Measurements from ENCODE around the gene FBXL12.

Gene FBXL12

DNA sequence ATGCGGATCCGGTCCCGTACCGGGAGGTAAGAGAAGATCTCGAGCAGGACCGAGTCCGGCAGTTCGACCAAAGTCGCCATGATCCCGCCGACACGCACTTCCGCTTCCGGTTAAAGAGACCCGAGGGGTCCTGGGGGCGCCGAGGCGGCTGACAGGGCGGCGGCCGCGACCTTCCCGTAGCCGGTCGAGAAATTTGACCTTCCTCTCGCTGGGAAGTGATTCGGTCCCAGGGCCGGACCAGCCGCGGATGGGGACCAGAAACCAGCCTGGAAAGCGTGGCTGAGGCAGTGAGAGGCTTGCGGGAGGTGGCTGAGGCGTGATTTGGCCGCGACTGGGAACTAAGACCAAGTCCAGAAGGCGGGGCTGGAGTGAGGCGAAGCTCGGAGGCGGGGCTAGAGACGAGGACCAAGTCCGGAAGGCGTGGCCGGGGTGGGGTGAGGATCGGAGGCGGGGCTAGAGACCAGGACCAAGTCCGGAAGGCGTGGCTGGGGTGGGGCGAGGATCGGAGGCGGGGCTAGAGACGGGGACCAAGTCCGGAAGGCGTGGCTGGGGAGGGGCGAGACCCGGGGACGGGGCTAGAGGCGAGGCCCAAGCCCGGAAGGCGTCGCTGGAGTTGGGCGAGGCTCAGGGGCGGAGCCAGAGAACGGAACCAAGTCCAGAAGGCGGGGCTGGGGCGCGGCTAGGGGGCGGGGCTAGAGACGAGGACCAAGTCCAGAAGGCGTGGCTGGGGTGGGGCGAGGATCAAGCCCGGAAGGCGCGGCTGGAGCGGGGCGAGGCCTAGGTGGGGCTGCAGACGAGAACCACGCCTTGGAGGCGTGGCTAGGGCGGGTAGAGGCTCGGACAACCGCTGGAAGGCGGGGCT is at the start of gene FBXL12:
FBXL12 (minus strand) TSS at position 346 of the 862 bp plus-strand sequence; CDS start at position 80, 266 bp downstream.
- CTCF ChIA-PET = interaction anchor here (2.0 kb wide), 1 partner anchor 193 kb away, joined by 4 read pairs; no protein-coding TSS in a partner anchor

DNA sequence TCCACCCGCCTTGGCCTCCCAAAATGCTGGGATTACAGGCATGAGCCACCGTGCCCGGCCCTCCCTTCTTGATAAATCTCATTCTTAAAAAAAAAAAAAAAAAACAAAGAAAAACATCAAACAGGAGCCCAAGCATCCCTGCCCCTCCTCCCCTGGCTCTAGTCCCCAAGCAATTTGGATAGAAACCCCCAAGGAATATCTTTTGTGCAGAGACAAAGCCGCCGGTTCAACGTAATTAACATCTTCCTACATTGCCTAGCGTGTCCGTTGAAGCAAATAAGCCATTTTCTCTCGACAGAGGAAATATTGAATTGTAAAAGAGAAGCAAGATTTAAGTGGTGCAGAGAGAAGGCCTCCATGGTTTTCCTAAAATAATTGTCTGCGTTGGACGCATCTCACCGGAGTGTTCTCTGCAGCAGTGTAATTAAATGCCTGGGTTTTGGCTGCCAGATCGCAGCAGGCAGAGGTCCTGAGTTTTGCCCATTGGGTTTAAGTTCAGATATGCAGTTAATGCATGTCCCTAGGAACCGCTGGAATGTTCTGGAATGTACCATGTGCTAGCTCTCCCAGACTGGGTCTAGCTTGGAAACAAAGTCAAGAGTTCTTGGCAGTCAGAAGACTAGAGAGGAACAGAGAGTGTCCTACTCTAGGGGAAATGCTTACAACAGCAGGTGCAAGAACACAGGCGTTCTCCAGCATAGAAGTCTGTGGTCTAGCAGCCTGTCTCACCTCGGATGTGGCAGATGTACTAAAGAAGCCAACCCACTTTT is 47.0 kb upstream of the FBXL12 start:
- ChIA-PET CTCF (no interaction called here), POLR2A (no interaction called here)

More for the DNA sequence above, at the start of gene FBXL12:
- TF ChIP-seq CTCF (IDR thresholded peaks at IDR 0.05; ENCODE audit: control extremely low read depth, extremely low read depth, low read depth, missing control alignments) = no peak
- POLR2A ChIA-PET = interaction anchor here (0.8 to 0.9 kb wide), 2 partner anchors 9 to 20 kb away, joined by 4 to 9 read pairs; no protein-coding TSS in a partner anchor
- DNase-seq (ENCODE audit: extremely low spot score) = peak; percentile 99

DNA sequence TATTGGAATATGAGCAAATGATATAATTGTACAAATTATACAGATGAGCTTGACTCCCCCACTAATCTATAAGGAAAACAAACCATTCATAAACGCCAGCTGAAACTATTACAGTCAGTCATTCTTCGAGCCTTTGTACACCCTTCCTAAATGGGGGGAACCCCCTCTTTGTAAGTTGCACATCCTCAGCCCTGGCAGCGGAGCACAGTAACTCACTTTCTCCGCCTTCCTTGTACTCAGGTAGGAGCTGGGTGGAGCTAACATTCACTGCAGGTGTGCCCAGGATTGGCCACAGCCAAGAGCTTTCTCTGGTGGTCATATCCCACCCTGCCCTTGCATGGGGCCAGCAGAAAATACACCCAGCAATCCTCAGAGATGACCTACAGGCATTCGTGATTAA is 44.9 kb upstream of the FBXL12 start:
- POLR2A ChIA-PET = no interaction called here

More for the DNA sequence above, 47.0 kb upstream of the FBXL12 start:
- no peak for DNase-seq (ENCODE audit: extremely low spot score)
- TF ChIP-seq CTCF (IDR thresholded peaks at IDR 0.05; ENCODE audit: control extremely low read depth, extremely low read depth, low read depth, missing control alignments) = no peak

DNA sequence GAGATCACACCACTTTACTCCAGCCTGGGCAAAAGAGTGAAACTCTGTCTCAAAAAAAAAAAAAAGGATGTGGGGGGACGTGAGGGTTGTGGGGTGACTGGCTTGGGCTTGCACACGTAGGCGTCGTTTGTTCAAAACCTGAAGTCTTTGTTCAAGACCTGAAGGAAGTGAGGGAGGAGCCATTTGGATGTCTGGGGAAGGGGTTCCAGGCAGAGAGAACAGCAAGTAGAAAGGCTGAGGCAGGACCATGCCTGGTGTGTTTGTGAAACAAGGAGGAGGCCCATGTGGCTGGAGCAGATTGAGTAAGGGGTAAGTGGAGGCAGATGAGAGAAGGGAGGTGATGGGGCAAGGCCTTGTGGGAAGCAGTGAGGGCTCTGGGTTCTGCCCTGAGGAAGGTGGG is 44.1 kb upstream of the FBXL12 start:
- ChIA-PET CTCF (interaction anchor here (0.6 kb wide), 1 partner anchor 249 kb away, joined by 3 read pairs; no protein-coding TSS in a partner anchor), POLR2A (no interaction called here)
- no peak for DNase-seq (ENCODE audit: extremely low spot score)
- TF ChIP-seq CTCF (IDR thresholded peaks at IDR 0.05; ENCODE audit: control extremely low read depth, extremely low read depth, low read depth, missing control alignments) = no peak

More for the DNA sequence above, 44.9 kb upstream of the FBXL12 start:
- DNase-seq (ENCODE audit: extremely low spot score) = no peak
- CTCF ChIA-PET = no interaction called here
- TF ChIP-seq CTCF (IDR thresholded peaks at IDR 0.05; ENCODE audit: control extremely low read depth, extremely low read depth, low read depth, missing control alignments) = no peak

GRCh38 chr19:9861503-9861902 is 42.6 kb upstream of the FBXL12 start:
- ChIA-PET CTCF (no interaction called here), POLR2A (no interaction called here)
- DNase-seq (ENCODE audit: extremely low spot score) = no peak
- no peak for TF ChIP-seq CTCF (IDR thresholded peaks at IDR 0.05; ENCODE audit: control extremely low read depth, extremely low read depth, low read depth, missing control alignments)

GRCh38 chr19:9860407-9860806 is 41.5 kb upstream of the FBXL12 start:
- POLR2A ChIA-PET = interaction anchor here (0.6 kb wide), 1 partner anchor 1556 kb away, joined by 7 read pairs; no protein-coding TSS in a partner anchor
- DNase-seq (ENCODE audit: extremely low spot score) = no peak
- no peak for TF ChIP-seq CTCF (IDR thresholded peaks at IDR 0.05; ENCODE audit: control extremely low read depth, extremely low read depth, low read depth, missing control alignments)
- CTCF ChIA-PET = no interaction called here

Measured in GM10248 (cell line).